ENCODE measurements around the gene CCDC63. TPM values are rescaled to one million over a fixed set of nuclear protein-coding genes. Genes with fewer than 3 reads are reported as not detected.

CCDC63 gene
- total and polyA plus RNA-seq, 5 donors = not detected

DNA sequence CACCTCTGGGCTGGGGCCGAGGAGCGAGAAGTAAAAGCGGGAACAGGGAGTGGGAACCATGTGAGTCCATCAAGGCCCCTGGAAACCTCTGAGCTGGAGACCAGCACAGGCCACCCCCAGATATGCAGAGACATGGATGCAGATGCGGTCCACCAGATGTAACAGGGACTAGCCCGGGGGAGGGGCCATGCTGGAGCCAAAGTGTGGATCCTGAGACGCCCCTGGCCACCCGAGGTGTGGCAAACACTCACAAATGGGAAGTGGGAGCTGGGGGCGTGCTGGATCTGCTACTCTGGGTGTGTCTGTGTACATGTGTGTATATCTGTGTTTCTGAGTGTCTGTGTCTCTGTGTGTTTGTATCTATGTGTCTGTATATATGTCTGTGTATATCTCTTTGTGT is 60.8 kb downstream of the CCDC63 start:
- H3K27me3 ChIP-seq (ENCODE audit: control insufficient read depth, insufficient read depth) = no peaks in the 10 kb centered on the region
- no peak overlapping the region for H3K27ac ChIP-seq (ENCODE audit: low read length)
- WGBS = 59% methylated on average over 8 of the region's 8 CpGs
- no peaks in the 10 kb centered on the region for H3K9me3 ChIP-seq (ENCODE audit: control insufficient read depth, low read length)
- H3K4me3 ChIP-seq (ENCODE audit: low read length) = no peak overlapping the region
- ATAC-seq = peak in 1 of 2 donors; percentile 23
- intact Hi-C loops (cut with DNase I) = no loop called here
- no peaks in the 10 kb centered on the region for H3K4me1 ChIP-seq (ENCODE audit: control insufficient read depth, insufficient read depth, low read length)
- DNase-seq = no peak

DNA sequence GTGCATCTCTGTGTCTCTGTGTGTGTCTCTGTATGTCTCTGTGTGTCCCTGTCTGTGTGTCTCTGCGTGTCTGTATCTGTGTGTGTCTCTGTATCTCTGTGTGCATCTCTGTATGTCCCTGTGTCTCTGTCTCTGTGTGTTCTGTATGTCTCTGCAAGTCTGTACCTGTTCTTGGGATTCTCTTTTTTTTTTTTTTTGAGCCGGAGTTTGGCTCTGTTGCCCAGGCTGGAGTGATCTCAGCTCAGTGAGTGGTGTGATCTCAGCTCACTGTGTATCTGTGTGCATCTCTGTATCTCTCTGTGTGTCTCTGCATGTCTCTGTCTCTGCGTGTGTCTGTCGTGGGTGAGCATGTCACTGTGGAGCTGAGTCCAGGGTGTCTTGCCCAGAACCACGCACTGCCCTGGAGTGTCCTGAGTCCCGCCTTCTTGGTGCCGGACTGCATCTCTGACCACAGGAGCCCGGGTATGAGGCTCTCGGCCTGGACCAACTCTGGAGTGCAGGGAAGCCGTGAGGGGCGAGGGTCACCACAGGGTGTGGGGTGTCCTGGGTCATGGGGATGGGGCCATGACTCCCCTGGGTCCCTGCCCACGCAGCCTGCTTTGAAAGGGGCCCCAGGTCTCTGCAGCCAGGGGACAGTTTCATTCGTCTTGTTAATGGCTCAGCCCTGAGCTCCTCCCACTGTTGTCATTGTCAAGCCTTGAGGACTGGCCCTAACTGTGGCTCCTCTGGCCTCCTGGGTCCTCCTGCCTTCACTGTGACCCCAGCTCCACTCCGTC is 61.8 kb downstream of the CCDC63 start:
- 69% methylated on average over 14 of the region's 14 CpGs for WGBS
- Histone ChIP-seq H3K4me3 (ENCODE audit: low read length) (no peak overlapping the region), H3K27ac (ENCODE audit: low read length) (no peak overlapping the region), H3K27me3 (ENCODE audit: control insufficient read depth, insufficient read depth) (no peaks in the 10 kb centered on the region), H3K9me3 (ENCODE audit: control insufficient read depth, low read length) (no peaks in the 10 kb centered on the region), H3K4me1 (ENCODE audit: control insufficient read depth, insufficient read depth, low read length) (no peaks in the 10 kb centered on the region)
- ATAC-seq = peak in 1 of 2 donors; percentile 26
- intact Hi-C loops (cut with DNase I) = no loop called here
- no peak for DNase-seq

DNA sequence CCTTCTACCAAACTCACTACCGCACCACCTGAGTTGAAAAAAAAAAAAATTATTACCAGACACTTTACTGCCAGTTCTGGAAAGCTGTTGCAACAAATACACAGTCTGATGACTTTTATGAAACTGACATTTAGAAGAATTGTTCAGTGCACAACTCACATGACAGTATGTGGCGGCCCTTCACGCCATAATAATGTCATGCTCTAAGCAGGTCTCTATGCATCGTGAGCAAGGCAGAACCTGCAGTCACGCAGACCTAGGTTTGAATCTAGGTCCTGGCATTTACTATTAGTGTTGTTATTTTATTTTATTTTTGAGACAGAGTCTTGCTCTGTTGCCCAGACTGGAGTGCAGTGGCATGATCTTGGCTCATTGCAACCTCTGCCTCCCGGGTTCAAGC is 65.5 kb downstream of the CCDC63 start:
- intact Hi-C loops (cut with DNase I) = no loop called here
- H3K4me3 ChIP-seq (ENCODE audit: low read length) = no peak overlapping the region
- H3K4me1 ChIP-seq (ENCODE audit: control insufficient read depth, insufficient read depth, low read length) = no peaks in the 10 kb centered on the region
- 89% methylated on average over 6 of the region's 6 CpGs for WGBS
- ATAC-seq (no peak), DNase-seq (no peak)
- no peaks in the 10 kb centered on the region for H3K27me3 ChIP-seq (ENCODE audit: control insufficient read depth, insufficient read depth)
- no peak overlapping the region for H3K27ac ChIP-seq (ENCODE audit: low read length)
- H3K9me3 ChIP-seq (ENCODE audit: control insufficient read depth, low read length) = no peaks in the 10 kb centered on the region

DNA sequence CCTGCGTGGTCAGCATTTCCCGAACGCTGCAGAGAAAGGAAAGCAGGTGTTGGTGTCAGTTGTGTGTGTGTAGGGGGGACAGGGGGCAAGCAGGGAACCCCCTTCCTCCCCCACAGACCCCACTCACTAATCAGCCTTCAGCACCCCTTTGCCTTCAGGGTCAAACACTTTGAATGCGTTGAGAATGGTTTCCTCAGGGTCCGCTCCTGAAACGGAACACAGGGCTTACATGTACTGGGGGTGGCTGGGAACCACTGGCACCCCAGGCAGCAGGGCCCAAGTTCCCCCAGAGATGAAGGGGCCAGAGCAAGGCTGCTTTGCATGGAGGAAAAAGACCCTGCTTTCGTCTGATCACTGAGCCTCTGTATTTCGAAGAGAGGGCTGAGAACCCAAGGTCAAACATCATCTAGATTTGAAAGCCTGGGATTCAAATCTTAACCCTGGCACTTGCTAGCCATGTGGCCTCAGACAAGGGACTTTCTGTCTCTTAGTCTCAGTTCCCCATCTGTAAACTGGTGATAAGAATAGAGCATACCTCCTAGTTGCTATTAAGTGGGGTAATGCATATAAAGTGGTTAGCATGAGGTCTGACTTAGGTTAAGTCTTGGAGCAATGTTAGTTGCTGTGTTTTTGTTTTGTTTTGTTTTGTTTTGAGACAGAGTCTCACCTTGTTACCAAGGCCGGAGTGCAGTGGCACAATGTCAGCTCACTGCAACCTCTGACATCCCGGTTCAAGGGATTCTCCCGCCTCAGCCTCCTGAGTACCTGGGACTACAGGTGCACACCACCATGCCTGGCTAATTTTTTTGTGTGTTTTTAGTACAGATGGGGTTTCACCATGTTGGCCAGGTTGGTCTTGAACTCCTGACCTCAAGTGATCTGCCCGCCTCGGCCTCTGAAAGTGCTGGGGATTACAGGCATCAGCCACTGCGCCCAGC is 66.6 kb downstream of the CCDC63 start:
- ATAC-seq (no peak), DNase-seq (no peak)
- 85% methylated on average over 14 of the region's 14 CpGs for WGBS
- Histone ChIP-seq H3K9me3 (ENCODE audit: control insufficient read depth, low read length) (no peaks in the 10 kb centered on the region), H3K4me1 (ENCODE audit: control insufficient read depth, insufficient read depth, low read length) (no peaks in the 10 kb centered on the region), H3K27ac (ENCODE audit: low read length) (no peak overlapping the region), H3K27me3 (ENCODE audit: control insufficient read depth, insufficient read depth) (no peaks in the 10 kb centered on the region), H3K4me3 (ENCODE audit: low read length) (no peak overlapping the region)
- intact Hi-C loops (cut with DNase I) = no loop called here

- ATAC-seq = no peak
- no peaks in the 10 kb centered on the region for H3K27me3 ChIP-seq (ENCODE audit: control insufficient read depth, insufficient read depth)
- intact Hi-C loops (cut with DNase I) = no loop called here
- H3K27ac ChIP-seq (ENCODE audit: low read length) = no peak overlapping the region
- no peaks in the 10 kb centered on the region for H3K9me3 ChIP-seq (ENCODE audit: control insufficient read depth, low read length)
- DNase-seq = no peak
- 77% methylated on average over 3 of the region's 3 CpGs for WGBS
- no peak overlapping the region for H3K4me3 ChIP-seq (ENCODE audit: low read length)
- H3K4me1 ChIP-seq (ENCODE audit: control insufficient read depth, insufficient read depth, low read length) = no peaks in the 10 kb centered on the region
Measured at GRCh38 chr12:110916295-110916875, 69.6 kb downstream of the CCDC63 start.

- Histone ChIP-seq H3K27me3 (ENCODE audit: control insufficient read depth, insufficient read depth) (no peaks in the 10 kb centered on the region), H3K4me3 (ENCODE audit: low read length) (no peak overlapping the region), H3K4me1 (ENCODE audit: control insufficient read depth, insufficient read depth, low read length) (no peaks in the 10 kb centered on the region), H3K27ac (ENCODE audit: low read length) (no peak overlapping the region), H3K9me3 (ENCODE audit: control insufficient read depth, low read length) (no peaks in the 10 kb centered on the region)
- peak in 1 of 2 donors; percentile 35 for ATAC-seq
- intact Hi-C loops (cut with DNase I) = no loop called here
- 16% methylated on average over 5 of the region's 5 CpGs for WGBS
- no peak for DNase-seq
Measured at GRCh38 chr12:110917467-110917866, 70.7 kb downstream of the CCDC63 start.

- Histone ChIP-seq H3K27me3 (ENCODE audit: control insufficient read depth, insufficient read depth) (no peaks in the 10 kb centered on the region), H3K9me3 (ENCODE audit: control insufficient read depth, low read length) (no peaks in the 10 kb centered on the region), H3K4me1 (ENCODE audit: control insufficient read depth, insufficient read depth, low read length) (no peaks in the 10 kb centered on the region), H3K27ac (ENCODE audit: low read length) (no peak overlapping the region), H3K4me3 (ENCODE audit: low read length) (no peak overlapping the region)
- 77% methylated on average over 7 of the region's 7 CpGs for WGBS
- DNase-seq (no peak), ATAC-seq (no peak)
- intact Hi-C loops (cut with DNase I) = no loop called here
Measured at GRCh38 chr12:110917961-110918360, 71.2 kb downstream of the CCDC63 start.

DNA sequence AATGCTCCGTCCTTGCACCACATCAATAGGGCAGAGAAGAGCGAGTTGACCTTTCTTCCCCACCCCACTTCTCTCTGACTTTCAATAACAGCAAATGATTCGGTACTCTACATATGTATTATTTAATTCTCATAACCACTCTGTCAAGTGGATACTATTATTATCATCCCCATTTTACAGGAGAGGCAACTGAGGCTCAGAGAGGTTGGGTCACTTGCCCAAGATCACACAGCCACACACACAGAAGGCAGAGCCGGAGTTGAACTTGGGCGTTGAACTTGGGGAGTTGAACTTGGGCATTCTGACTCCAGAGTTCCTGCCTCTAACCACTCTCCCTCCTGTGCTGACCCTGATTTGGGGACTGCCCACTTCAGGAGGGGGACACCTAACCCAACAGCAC is 72.9 kb downstream of the CCDC63 start:
- 91% methylated on average over 5 of the region's 5 CpGs for WGBS
- ATAC-seq (no peak), DNase-seq (no peak)
- Histone ChIP-seq H3K4me1 (ENCODE audit: control insufficient read depth, insufficient read depth, low read length) (no peaks in the 10 kb centered on the region), H3K27ac (ENCODE audit: low read length) (no peak overlapping the region), H3K27me3 (ENCODE audit: control insufficient read depth, insufficient read depth) (no peaks in the 10 kb centered on the region), H3K9me3 (ENCODE audit: control insufficient read depth, low read length) (no peaks in the 10 kb centered on the region), H3K4me3 (ENCODE audit: low read length) (peak overlapping the region; percentile 41)
- intact Hi-C loops (cut with DNase I) = no loop called here

- H3K9me3 ChIP-seq (ENCODE audit: control insufficient read depth, low read length) = no peaks in the 10 kb centered on the region
- H3K4me1 ChIP-seq (ENCODE audit: control insufficient read depth, insufficient read depth, low read length) = no peaks in the 10 kb centered on the region
- WGBS = 58% methylated on average over 22 of the region's 22 CpGs
- ATAC-seq (peak; percentile 36 to 53), DNase-seq (no peak)
- H3K4me3 ChIP-seq (ENCODE audit: low read length) = peak within 1 kb of the TSS; percentile 41
- H3K27me3 ChIP-seq (ENCODE audit: control insufficient read depth, insufficient read depth) = no peaks in the 10 kb centered on the region
- intact Hi-C loops (cut with DNase I) = no loop called here
- no peak within 1 kb of the TSS for H3K27ac ChIP-seq (ENCODE audit: low read length)
Measured at GRCh38 chr12:110920324-110920910, 73.6 kb downstream of the CCDC63 start, which contains the start of gene MYL2. Gene MYL2 (minus strand): TSS chr12:110920579. CDS start chr12:110920529, 50 bp downstream.

GRCh38 chr12:110921262-110921661 is 74.5 kb downstream of the CCDC63 start:
- Histone ChIP-seq H3K4me3 (ENCODE audit: low read length) (no peak overlapping the region), H3K4me1 (ENCODE audit: control insufficient read depth, insufficient read depth, low read length) (no peaks in the 10 kb centered on the region), H3K27ac (ENCODE audit: low read length) (no peak overlapping the region), H3K9me3 (ENCODE audit: control insufficient read depth, low read length) (no peaks in the 10 kb centered on the region), H3K27me3 (ENCODE audit: control insufficient read depth, insufficient read depth) (no peaks in the 10 kb centered on the region)
- ATAC-seq = no peak
- no peak for DNase-seq
- 78% methylated on average over 10 of the region's 10 CpGs for WGBS
- intact Hi-C loops (cut with DNase I) = no loop called here

Data from right cardiac atrium (tissue), 5 donors.